Activated CD8-positive, alpha-beta memory T cell treated with anti-CD3 and anti-CD28 coated beads, Interleukin-2, amount 50 U/mL, for 24 hours (primary cell): ENCODE data around the gene FCHSD2.
"Not testable (repeated sequence)": the region's sequence is repeated elsewhere in the genome, so short reads cannot be mapped to it uniquely, and the experiment has no call there.

Experiments
- DNase-seq: peaks from one replicate; pipeline ENCODE4 v3.0.0-alpha.2; 2020; ENCODE audit errors: extremely low read depth

Gene FCHSD2

DNA sequence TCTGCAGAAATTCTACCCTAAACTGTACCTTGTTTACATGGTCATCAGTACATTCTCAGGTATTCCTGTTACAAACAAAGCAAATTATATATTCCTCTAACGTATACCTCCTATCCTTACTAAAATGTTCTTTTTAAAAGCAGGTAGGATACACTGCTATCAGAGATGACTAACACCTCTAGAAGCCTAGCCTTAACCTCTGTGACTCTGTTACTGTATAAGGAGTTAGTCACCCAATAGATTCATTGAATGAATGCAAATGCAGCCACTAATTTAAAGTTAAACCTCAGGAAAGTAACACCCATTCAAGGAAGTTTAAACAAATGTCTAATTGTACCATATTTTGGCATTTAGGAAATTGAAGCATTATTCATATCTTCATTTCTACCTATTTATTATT, 82.2 kb downstream of the FCHSD2 start:
- DNase-seq, result no peak

DNA sequence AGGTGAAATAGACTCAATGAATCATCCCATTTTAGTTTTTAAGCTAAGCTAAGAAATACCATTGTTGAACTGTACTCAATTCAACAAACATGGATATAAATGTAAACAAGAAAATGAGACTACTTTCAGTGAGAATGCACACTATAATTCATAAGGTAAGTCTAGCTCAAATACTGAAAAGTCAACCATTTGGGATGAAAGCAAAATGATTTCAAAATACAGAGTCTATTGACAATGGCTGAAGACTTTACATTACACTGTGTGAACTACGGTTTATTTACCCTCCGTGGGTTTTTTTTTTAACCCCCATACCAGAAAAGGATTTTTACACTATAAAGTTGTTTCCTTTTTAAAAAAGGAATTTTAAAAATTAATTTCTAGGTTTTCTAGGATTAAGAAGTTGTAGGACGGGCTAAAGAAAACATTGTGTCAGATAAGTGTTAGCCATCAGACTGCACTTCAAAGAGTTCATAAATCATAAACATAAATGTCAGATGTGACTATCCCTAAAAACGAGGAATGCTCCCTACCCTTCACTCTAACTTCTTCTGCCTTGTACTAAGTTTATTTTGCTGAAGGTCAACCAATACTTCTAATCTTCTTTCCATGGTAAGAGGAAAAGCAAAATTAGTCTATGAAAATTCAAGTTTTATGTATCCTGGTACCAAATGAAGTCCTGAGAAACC, 83.0 kb downstream of the FCHSD2 start:
- no peak for DNase-seq

DNA sequence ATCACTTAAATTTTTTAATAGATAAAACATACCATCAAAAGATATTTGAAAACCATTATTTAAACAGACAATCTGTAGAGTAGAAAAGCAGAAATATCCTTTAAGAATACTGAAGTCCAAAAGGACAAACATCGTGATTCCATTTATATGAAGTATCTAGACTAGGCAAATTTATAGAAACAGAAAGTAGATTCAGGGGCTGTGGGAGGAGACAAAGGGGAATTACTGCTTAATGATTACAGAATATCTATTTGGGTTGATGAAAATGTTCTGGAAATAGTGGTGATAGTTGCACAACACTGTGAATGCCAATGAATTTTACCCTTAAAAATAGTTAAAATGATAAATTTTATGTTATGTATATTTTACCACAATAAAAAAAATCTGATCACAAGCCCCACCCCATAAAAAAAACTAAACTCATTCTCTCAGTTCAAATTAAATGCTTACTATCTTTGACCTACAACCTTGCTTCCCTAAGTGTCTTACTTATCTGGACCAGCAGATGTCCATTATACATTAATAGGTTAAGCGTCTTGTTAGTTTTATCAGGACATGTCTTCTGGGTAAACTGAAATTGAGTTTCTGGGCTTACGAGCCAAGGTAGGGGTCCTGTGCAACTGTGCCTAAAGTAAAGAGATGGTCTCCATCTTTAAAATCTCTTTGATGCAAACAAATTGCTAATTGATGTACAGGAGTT, 86.3 kb downstream of the FCHSD2 start:
- no peak for DNase-seq

DNA sequence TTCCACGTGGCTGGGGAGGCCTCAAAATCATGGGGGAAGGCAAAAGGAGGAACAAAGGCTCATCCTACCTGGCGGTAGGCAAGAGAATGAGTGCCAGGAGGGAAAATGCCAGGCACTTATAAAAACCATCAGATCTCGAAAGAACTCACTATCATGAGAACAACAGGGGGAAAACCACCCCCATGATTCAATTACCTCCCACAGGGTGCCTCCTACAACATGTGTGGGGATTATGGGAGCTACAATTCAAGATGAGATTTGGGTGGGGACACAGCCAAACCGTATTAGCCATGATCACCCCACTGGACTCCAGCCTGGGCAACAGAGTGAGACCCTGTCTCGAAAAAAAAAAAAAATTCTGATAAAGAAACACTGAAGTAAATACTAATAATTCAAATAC, 87.1 kb downstream of the FCHSD2 start:
- no peak for DNase-seq

DNA sequence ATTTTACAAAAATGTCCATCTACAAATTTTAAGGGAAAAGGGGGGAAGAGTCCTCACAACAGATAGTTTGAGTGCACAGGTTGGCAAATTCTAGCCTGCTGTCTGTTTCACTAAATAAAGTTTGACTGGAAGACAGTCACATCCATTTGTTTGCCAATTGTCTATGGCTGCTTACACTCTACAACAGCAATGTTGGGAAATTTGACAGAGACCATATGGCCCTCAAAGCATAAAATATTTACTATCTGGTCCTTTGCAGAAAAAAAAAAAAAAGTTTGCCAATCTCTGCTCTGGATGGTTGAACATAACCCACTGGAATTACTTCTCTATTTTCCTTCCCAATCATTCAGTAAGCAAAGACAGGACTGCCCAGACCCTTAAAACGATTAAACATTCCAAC, 88.2 kb downstream of the FCHSD2 start:
- no peak for DNase-seq

DNA sequence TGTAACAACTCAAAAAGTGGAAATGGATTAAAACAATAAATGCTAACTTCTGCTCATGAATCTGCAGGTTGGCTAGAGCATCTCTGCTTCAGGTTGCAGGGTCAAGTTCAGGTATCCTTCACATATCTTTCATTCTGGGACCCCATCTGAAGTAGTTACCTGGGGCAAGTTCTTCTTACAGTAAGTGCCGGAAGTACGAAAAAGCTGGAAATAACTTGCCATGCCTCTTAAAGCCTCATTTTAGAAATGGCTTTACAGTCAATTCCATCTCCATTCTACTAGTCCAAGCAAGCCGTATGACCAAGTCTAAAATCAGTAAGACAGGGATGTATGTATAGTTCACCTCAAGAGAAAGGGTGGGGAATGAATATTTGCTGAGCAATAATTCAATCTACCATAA, 93.7 kb downstream of the FCHSD2 start:
- no peak for DNase-seq

DNA sequence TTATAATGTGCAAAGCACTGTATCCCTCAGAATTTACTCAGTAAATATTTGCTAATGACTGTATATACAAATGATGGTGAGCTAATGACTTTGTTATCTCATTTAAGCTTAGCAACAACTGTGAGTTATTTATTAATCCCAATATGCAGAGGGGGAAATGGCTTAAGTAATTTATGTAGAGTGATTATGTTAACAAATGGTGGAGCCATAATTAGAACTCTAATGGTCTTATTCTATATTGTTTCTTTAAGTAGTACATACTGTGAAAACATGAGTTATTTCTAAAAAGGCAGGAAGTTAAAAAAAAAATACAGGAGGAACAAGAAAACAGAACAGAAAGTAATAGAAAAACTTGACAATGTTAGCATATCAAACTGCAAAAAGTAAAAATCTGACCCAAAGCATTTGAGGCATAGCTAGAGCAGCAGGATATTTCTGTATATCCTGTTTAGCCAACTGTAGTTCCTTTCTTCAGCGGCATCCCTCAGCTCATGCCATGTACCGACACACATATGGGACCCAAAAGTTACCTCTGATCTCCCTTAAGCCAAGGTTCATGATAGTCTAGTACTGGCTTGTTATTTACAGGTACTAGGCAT, 94.2 kb downstream of the FCHSD2 start:
- DNase-seq, result no peak

DNA sequence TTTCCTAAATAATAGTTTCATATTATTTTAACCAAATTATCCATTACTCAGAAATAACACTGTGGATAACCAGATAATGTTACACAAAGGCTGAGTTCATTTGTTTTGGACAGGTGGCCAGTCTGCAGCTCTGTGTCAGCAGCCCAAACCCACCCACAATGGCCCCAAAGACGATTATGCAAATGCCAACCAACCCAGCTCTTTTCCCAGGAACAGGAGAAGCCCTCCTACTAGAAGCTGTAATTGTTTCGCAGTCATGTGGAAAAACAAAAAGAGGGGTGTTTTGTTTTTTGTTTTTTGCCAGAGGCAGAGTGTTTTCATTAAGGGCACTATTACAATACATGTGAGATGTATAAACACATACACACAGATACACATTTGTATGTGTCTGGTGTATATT, 102.1 kb downstream of the FCHSD2 start:
- DNase-seq, result no peak

DNA sequence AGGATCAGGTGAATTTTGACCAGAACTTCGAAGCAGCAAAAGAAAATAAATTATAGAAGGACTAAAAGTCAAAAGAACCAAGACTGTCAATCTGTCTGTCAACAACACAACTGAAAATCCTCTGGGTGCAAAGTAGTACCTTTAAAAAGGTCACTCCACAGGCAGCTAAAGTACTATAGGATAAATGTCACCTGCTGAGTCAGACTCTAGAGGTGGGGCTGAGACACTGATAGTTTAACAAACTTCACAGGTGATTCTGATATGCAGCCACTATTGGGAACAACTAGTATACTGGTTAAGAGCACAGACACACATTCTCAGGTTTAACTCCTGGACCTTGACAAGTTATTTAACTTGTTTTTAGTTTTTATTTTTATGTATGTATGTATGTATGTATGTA, 107.3 kb downstream of the FCHSD2 start:
- DNase-seq, result no peak

DNA sequence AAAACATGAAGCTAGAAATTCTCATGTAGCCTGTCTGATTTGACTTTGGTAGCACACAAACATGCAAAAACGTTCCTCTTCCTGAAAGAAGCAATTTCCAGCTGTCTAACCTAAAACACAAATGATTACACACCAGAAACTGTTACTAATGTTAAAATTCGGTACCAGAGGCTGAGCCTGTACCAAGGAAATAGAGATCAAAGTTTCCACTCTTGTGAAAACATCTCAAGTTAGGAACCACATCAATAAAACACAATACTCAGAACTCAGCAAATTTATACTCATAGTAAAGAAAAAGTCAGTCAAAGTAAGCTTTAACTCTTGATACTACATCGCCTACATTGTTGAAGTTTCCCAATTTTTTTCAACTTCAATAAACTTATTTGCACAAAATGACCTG, 107.8 kb downstream of the FCHSD2 start:
- DNase-seq, result no peak

DNA sequence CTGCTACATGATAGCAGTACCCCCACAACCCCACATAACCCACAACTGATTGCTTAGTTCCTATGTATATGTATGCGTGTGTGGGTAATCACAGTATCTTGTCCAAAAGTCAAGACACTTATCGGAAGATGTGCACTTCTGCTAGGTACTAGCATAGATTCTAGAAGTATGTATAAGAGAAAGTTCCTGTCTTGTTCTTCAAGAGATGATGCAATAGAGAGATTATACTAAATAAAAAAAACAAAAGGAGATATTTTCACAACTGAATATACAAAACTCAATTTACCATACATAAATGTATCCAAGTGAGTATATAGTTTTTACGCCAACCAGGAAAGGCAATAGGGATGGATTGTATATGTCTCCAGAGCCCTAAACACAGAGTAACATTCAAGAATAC, 112.0 kb downstream of the FCHSD2 start:
- no peak for DNase-seq

DNA sequence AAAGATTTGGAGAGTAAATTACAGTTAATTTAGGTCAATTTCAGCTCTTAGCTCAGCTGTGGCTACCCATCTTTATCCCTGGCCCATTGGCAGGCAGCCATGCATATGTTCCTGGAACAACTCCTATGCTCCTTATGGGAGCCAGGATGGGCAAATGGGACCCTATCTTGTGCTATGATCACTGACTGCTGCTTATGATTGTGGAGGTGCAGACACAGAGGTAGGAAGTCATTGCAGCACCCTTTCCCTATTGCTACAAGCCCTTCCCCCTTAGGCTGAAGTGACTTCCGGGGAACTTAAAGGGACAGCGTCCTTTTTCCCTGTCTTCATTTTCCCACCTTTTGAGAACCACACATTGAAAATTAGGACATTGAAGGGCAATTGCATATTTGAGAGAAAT, 112.7 kb downstream of the FCHSD2 start:
- no peak for DNase-seq

DNA sequence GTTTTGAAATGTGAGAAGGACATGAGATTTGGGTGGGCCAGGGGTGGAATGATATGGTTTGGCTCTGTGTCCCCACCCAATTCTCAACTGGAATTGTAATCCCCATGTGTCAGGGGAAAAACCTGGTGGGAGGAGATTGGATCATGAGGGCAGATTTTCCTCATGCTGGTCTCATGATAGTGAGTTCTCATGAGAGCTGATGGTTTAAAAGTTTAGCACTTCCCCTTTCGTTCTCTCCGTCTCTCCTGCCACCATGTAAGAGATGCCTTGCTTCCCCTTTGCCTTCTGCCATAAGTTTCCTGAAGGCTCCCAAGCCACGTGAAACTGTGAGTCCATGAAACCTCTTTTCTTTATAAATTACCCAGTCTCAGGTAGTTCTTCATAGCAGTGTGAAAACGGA, 113.5 kb downstream of the FCHSD2 start:
- DNase-seq, result no peak

DNA sequence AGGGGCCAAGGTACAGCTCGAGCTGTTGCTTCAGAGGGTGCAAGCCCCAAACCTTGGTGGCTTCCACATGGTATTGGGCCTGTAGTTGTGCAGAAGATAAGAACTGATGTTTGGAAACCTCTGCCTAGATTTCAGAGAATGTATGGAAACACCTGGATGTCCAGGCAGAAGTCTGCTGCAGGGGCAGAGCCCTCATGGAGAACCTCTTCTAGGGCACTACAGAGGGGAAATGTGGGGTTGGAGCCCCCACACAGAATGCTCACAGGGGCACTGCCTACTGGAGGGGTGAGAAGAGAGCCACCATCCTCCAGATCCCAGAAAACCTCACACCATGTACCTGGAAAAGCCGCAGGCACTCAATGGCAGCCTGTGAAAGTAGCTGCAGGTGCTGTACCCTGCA, 114.3 kb downstream of the FCHSD2 start:
- not testable (repeated sequence) for DNase-seq

DNA sequence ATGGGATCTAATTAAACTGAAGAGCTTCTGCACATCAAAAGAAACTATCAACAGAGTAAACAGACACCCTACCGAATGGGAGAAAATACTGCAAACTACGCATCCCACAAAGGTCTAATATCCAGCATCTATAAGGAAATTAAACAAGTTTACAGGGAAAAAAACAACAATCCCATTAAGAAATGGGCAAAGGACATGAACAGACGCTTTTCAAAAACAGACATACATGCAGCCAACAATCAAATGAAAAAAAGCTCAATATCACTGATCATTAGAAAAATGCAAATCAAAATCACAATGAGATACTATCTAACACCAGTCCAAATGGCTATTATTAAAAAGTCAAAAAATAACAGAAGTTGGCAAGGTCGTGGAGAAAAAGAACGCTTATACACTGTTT, 117.5 kb downstream of the FCHSD2 start:
- no peak for DNase-seq

DNA sequence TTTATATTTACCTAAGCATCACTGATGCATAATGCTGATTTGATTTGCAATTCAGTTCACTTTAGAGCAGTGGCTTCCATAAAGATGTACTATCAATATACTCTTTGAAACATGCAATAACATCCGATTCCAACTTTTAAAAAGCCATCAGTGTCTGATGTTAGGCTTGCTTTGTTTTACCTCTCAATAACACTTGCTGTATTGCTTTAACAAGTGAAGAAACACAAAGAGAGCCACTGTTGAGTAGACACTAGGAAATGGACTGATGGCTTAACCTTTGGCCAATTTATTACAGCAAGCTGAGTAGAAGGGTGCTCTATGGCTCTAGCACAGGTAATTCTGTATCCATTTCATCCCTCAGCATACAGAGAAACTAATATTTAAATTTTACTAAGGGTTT, 122.1 kb downstream of the FCHSD2 start:
- DNase-seq, result no peak

DNA sequence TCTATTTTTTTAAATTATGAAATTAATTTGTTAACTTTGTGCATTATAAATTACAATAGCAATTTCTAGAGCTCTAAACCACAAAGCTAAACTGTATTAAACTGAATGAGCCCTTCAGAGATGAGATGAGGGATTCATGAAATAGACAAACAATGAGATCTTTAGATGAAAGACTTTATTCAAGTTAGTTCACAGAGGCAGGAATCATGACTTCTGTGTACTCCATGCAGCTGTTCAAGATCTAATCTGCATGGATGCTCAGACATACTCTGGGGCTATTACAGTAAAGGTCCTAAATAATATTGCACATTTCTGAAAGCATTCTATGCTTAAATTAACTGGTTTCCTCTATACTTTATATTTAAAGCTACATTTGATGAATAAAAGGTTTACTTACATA, 122.7 kb downstream of the FCHSD2 start:
- DNase-seq, result no peak

DNA sequence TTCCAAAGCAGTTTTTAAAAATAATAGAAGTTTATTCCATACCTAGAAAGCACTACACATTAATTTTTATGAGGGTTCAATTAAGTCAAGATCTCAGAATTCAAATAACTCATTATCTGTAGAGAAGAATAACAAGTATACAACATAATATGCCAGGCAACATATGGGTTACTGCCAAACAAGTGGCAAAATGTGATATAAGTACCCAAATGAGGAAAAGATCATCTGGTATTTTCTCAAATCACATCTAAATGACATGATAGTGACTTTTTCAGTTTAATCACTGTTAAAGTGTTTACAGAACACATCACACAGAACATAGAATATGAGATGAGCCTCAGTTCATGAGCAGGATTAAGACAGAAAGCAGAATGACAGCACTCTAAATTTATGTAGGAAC, 123.3 kb downstream of the FCHSD2 start:
- DNase-seq, result no peak

DNA sequence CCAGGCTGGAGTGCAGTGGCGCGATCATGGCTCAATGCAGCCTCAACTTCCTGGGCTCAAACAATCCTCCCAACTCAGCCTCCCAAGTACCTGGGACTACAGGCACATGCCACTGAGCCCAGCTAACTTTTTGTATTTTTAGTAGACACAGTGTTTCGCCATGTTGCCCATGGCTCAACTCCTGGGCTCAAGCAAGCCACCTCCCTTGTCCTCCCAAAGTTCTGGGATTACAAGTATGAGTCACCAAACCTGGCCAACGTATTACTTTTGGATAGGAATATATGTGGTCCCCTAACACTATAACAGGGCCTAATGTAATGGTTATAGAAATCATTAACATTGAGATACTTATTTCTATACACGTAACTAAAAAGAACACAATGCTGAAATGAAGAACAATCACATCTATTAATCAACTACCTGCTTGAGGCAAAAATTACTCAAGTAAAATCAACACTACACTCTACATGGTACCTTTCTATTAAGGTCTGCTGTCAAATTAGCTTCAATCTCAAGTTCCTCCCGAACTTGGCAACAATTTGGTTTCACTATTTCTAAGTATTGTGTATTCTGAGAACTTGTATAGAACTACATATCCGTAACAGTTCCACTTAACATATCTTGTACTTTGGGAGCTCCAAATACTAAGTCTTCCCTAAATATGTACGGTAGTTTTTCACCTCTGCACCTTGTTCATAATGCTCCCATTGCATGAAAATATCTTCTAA, 124.9 kb downstream of the FCHSD2 start:
- DNase-seq, result no peak

DNA sequence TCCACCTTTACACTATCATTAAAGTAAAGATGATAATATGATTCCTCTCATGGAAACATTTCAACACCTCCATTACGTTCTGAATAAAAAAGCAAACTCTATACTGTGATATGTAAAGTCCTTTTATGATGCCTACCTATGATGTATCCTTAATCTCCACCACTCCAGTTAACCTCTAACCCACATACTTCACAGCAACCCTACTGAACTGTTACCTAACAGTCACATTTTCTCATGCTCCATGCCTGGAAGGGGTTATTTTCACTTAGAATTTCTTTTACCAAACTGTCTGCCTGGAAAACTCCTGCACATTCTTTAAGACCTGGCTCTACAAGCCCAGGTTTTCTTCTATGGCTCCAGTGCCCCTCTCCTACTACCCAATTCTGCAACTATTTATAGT, 129.1 kb downstream of the FCHSD2 start:
- no peak for DNase-seq

DNA sequence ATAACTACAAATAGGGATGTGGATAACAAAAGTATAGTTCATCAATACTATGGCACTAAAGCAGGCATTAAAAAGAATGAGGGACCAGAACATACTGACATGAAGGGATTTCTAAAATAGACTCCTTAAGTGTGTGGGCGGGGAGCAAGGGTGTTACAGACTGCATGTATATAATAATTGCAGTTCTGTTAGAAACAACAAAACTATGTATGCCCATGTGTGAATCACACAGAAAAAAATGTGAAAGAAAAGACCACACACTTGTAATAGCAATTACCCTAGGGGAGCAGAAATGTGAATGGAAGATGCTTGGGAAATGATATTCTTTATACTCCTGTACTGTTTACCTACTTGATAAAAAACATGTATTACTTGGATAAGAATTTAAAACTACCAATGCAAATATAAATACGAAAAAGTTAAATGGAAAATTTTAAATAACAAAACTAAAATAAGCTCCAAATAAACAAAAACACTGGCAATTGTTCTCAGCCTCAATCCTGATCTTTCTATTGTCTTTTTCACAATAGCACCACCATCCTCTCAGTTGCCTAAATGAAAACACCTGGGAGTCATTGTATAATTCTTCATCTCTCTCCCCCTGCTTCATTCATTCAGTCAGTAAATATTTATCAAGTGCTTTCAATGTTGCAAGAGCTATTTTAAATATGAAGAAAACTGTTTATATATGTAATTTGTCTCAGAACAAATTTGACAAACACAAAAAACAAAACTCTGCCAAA, 129.8 kb downstream of the FCHSD2 start:
- no peak for DNase-seq
